ENCODE measurements around the gene PRKN. TPM values are rescaled to one million over a fixed set of nuclear protein-coding genes. Genes with fewer than 3 reads are reported as not detected.
A peak's percentile ranks its signal among the peaks of the same experiment; 100 is the strongest.

Gene PRKN
- total RNA-seq, 1 experiment from 2014 or later, result 2.0 TPM

DNA sequence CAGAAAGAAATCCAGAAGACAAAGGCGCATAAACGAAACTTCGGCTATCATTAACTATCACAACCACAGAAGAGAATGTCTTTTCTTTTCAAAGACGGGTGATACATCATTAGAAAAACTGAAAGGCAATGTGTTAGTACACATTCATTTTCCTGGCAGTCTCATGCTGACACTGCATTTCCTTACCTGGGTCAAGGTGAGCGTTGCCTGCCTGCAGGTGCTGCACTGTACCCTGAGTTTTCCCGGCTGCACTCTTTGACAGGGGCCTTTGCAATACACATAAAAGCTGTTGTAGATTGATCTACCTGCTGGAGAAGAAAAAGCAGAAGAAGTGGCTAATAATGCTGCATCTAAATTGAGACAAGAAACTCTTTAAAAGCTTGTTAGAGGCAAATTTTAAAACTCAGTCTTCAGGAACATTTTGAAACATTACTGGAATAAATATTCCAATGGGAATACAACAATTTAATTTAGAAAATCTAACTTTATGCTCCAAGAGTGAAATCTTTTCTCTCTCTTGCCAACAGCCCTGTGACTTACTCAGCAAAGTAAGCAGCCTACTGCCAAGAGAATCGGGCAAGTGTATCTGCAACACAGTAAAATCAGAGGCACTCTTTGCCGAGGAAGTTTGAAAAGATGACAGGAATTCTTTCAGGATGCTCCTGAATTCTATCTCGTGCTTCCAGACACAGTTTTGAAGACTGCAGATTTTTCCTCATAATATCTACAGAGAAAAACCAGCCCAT, 526.4 kb downstream of the PRKN start:
- Histone ChIP-seq H3K4ac (ENCODE audit: low read depth, low read length) (no peak overlapping the region), H3K4me1 (ENCODE audit: insufficient read depth, low read length) (peaks cover 2% of the 10 kb centered on the region; the same call in 1 of the 2 replicates), H3K23ac (ENCODE audit: insufficient read length, low read depth, low read length) (no peak overlapping the region), H2BK15ac (ENCODE audit: low read depth, low read length) (no peak overlapping the region), H2BK120ac (ENCODE audit: low read depth, low read length, poor library complexity, severe bottlenecking) (no peak overlapping the region), H3K27me3 (ENCODE audit: insufficient read depth, low read length) (no peaks in the 10 kb centered on the region), H4K91ac (ENCODE audit: insufficient read length, low read depth, low read length) (no peak overlapping the region), H2AFZ (ENCODE audit: low read length) (no peak overlapping the region), H3K23me2 (ENCODE audit: insufficient read length, low read depth, low read length, poor library complexity, severe bottlenecking) (no peaks in the 10 kb centered on the region), H2BK20ac (ENCODE audit: low read depth, low read length, poor library complexity, severe bottlenecking) (no peak overlapping the region), H3K4me2 (ENCODE audit: insufficient read depth, insufficient read length, low read length) (no peak overlapping the region), H3T11ph (ENCODE audit: low read length) (no peak overlapping the region), H3K18ac (ENCODE audit: insufficient read length, low read depth, low read length) (no peak overlapping the region), H4K5ac (ENCODE audit: insufficient read length, low read depth, low read length) (no peak overlapping the region), H4K20me1 (ENCODE audit: control insufficient read depth, insufficient read depth, insufficient read length) (no peaks in the 10 kb centered on the region), H3K27ac (ENCODE audit: insufficient read length, low read depth, low read length) (no peak overlapping the region), H3K56ac (ENCODE audit: insufficient read length, low read depth, low read length) (no peak overlapping the region), H3K9ac (ENCODE audit: extremely low read depth, insufficient read length, low read length) (no peak overlapping the region), H3K14ac (ENCODE audit: insufficient read depth, low read length) (no peak overlapping the region), H2BK12ac (ENCODE audit: insufficient read length, low read depth, low read length) (no peak overlapping the region), H2BK5ac (ENCODE audit: insufficient read length, low read length) (no peak overlapping the region), H3K9me3 (ENCODE audit: control insufficient read depth, low read depth, low read length) (no peaks in the 10 kb centered on the region), H2AK5ac (ENCODE audit: insufficient read length, low read length) (no peak overlapping the region), H3K79me1 (ENCODE audit: insufficient read depth, low read depth, low read length, poor library complexity, severe bottlenecking) (no peaks in the 10 kb centered on the region), H4K8ac (replicated peaks; ENCODE audit: insufficient read length, low read depth, low read length) (no peak overlapping the region), H3K79me2 (ENCODE audit: insufficient read depth, low read length) (no peaks in the 10 kb centered on the region)
- no peak for DNase-seq
- Mint-ChIP-seq H3K9me3 (no peaks in the 10 kb centered on the region), H3K4me1 (peaks cover 9 to 19% of the 10 kb centered on the region in 2 experiments), H3K4me3 (no peak overlapping the region), H3K36me3 (ENCODE audit: insufficient read depth in 1 of 3, low read depth in 3 of 3) (no peaks in the 10 kb centered on the region), H3K27me3 (ENCODE audit: low read depth) (no peaks in the 10 kb centered on the region), H3K27ac (peak overlapping the region; percentile 17 to 71 (median 62); a peak in 3 of 7 replicates)
- TF ChIP-seq, protein P1, sequence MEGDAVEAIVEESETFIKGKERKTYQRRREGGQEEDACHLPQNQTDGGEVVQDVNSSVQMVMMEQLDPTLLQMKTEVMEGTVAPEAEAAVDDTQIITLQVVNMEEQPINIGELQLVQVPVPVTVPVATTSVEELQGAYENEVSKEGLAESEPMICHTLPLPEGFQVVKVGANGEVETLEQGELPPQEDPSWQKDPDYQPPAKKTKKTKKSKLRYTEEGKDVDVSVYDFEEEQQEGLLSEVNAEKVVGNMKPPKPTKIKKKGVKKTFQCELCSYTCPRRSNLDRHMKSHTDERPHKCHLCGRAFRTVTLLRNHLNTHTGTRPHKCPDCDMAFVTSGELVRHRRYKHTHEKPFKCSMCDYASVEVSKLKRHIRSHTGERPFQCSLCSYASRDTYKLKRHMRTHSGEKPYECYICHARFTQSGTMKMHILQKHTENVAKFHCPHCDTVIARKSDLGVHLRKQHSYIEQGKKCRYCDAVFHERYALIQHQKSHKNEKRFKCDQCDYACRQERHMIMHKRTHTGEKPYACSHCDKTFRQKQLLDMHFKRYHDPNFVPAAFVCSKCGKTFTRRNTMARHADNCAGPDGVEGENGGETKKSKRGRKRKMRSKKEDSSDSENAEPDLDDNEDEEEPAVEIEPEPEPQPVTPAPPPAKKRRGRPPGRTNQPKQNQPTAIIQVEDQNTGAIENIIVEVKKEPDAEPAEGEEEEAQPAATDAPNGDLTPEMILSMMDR (conservative IDR thresholded peaks at IDR 0.05), result no peak
- WGBS (ENCODE audit: extremely low coverage, insufficient read length, low lambda C conversion rate), result no CpG with 5 or more reads among the region's 9 CpGs
